A549 (cell line): ENCODE data around the gene OSR1.

Experiments used
- CHD2 ChIP-seq: fragments of 150-350 bp; IDR thresholded peaks from 2 replicates; pipeline ENCODE4 v1.6.1; 2014; ENCODE audit warnings: low read length; ENCODE audit not compliant: partially characterized antibody
- EP300 ChIP-seq, 2 experiments: fragments of >200 bp; sonication (Bioruptor Twin); formaldehyde crosslinking; IDR thresholded peaks; 2 replicates in 1 of 2; 3 replicates in 1 of 2; pipeline ENCODE4 v1.6.1; 2016 to 2017
- FOSL2 ChIP-seq, 2 experiments: fragments of 450-650 bp in 1 of 2; fragments of >200 bp in 1 of 2; sonication (Bioruptor Twin) in 1 of 2; formaldehyde crosslinking; IDR thresholded peaks; 2 replicates each; pipeline versions ENCODE4 v1.5.0 to v1.6.1; 2016 to 2020; ENCODE audit warnings: mild to moderate bottlenecking in 1 of 2, moderate library complexity in 1 of 2
- GATA3 ChIP-seq: IDR thresholded peaks from 2 replicates; pipeline ENCODE4 v1.6.1; 2012; ENCODE audit warnings: borderline replicate concordance
- HOXA7 ChIP-seq: fragments of 250-450 bp; sonication (Bioruptor Pico); IDR thresholded peaks from 2 replicates; pipeline ENCODE4 v1.5.0; 2020; ENCODE audit warnings: mild to moderate bottlenecking, moderate library complexity
- MAFK ChIP-seq: fragments of 450-650 bp; IDR thresholded peaks from 2 replicates; pipeline ENCODE4 v1.6.1; 2014; ENCODE audit not compliant: partially characterized antibody
- MAZ ChIP-seq: fragments of 150-350 bp; IDR thresholded peaks from 2 replicates; pipeline ENCODE4 v1.6.1; 2014; ENCODE audit warnings: antibody characterized with exemption, low read depth, low read length, borderline replicate concordance
- NFE2L2 ChIP-seq: fragments of 150-350 bp; conservative IDR thresholded peaks from 2 replicates; pipeline ENCODE4 v1.6.1; 2014; ENCODE audit warnings: low read length
- PHF8 ChIP-seq: fragments of 200-600 bp; sonication (generic); IDR thresholded peaks from 2 replicates; pipeline ENCODE4 v1.6.1; 2016; ENCODE audit warnings: low read depth, mild to moderate bottlenecking, antibody characterized with exemption, moderate library complexity, borderline replicate concordance
- POLR2A ChIP-seq: IDR thresholded peaks from 2 replicates; pipeline ENCODE4 v1.6.1; 2012; ENCODE audit warnings: mild to moderate bottlenecking, low read length
- POLR2AphosphoS2 ChIP-seq: conservative IDR thresholded peaks from 2 replicates; pipeline ENCODE4 v1.6.1; 2012; ENCODE audit warnings: low read length, improper control_type of control experiment, inconsistent platforms
- SMC3 ChIP-seq: fragments of >200 bp; sonication (Bioruptor Twin); formaldehyde crosslinking; IDR thresholded peaks from 3 replicates; pipeline ENCODE4 v1.6.1; 2018; ENCODE audit warnings: inconsistent platforms
- TF ChIP-seq, protein P1 (sequence below): fragments of >200 bp; sonication (Bioruptor Twin); formaldehyde crosslinking; IDR thresholded peaks from 3 replicates; pipeline ENCODE4 v1.5.1; 2016
- TF ChIP-seq, protein P2 (sequence below): IDR thresholded peaks from 2 replicates; pipeline ENCODE4 v1.6.1; 2012

DNA sequence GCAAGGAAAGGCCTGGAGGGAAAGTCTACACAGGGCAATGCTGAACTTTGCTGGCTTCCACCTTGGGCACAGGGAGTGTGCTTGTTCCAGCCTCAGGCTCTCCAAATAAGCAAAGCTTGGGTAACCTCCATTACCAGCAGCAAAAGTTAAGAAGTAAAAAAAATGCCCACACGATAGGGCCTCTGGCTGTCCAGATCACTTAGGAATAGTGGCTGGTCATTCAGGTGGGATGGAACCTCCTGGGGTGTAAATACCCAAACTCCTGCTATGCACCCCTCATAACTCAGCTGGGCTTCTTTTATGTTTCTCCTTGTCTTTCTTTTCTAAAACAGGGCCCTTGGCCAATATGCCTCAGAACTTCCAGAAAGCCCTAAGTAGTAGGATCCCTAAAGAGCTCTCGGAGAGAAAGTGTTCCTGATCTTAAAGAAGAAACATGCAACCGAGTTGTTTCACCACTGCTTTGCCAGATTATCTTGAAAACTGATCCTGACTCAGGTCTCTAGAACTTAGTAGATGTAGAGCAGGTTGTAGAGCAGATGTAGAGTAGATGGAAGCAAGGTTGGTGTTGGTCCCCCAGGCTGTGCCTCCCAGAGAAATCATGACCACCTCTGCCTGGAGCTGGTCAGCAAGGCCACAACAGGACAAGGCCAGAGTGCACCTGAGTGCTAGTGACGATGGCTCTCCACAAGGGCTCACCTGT lies 2.0 kb upstream of the OSR1 start:
- TF ChIP-seq POLR2A (no peak), POLR2AphosphoS2 (no peak), PHF8 (no peak), MAZ (no peak), HOXA7 (CRISPR knock-in tag) (no peak), CHD2 (no peak), EP300 (IDR thresholded peaks at IDR 0.05) (no peak), SMC3 (no peak), NFE2L2 (no peak), FOSL2 (IDR thresholded peaks at IDR 0.05) (no peak), FOSL2 (CRISPR knock-in tag; IDR thresholded peaks at IDR 0.05) (no peak), GATA3 (no peak), MAFK (no peak)
- TF ChIP-seq, protein P1, sequence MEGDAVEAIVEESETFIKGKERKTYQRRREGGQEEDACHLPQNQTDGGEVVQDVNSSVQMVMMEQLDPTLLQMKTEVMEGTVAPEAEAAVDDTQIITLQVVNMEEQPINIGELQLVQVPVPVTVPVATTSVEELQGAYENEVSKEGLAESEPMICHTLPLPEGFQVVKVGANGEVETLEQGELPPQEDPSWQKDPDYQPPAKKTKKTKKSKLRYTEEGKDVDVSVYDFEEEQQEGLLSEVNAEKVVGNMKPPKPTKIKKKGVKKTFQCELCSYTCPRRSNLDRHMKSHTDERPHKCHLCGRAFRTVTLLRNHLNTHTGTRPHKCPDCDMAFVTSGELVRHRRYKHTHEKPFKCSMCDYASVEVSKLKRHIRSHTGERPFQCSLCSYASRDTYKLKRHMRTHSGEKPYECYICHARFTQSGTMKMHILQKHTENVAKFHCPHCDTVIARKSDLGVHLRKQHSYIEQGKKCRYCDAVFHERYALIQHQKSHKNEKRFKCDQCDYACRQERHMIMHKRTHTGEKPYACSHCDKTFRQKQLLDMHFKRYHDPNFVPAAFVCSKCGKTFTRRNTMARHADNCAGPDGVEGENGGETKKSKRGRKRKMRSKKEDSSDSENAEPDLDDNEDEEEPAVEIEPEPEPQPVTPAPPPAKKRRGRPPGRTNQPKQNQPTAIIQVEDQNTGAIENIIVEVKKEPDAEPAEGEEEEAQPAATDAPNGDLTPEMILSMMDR: no peak
- TF ChIP-seq, protein P2, sequence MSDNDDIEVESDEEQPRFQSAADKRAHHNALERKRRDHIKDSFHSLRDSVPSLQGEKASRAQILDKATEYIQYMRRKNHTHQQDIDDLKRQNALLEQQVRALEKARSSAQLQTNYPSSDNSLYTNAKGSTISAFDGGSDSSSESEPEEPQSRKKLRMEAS: no peak
